ENCODE results near the gene COX4I1. TPM values are rescaled to one million over a fixed set of nuclear protein-coding genes. Genes with fewer than 3 reads are reported as not detected.
"Not testable (repeated sequence)": the region's sequence is repeated elsewhere in the genome, so short reads cannot be mapped to it uniquely, and the experiment has no call there.

COX4I1 gene
- total RNA-seq, 4 donors from 2014 or later, result 379 to 637 (median 462) TPM

DNA sequence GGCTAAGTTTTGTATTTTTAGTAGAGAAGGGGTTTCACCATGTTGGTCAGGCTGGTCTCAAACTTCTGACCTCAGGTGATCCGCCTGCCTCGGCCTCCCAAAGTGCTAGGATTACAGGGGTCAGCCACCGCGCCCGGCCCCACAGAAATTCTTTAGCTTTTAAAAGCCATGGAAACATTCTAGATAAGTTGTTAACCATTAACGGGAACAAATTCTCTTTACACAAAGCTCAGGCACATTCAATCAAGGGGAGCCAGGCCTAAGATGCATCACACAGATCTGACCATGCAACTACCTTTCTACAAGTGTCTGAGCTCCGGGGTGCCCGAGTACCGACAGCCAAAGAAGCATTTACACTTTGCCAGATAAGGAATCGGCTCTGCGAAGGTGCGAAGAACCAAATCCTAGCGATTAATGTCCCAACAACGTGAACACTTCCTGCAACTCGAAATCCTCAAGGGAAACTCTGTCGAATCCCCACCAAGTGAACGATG, 1.2 kb upstream of the COX4I1 start:
- no peak for ATAC-seq (ENCODE audit: low FRiP score)
- no peak for DNase-seq (ENCODE audit: low spot score)
- TF ChIP-seq, protein P1, sequence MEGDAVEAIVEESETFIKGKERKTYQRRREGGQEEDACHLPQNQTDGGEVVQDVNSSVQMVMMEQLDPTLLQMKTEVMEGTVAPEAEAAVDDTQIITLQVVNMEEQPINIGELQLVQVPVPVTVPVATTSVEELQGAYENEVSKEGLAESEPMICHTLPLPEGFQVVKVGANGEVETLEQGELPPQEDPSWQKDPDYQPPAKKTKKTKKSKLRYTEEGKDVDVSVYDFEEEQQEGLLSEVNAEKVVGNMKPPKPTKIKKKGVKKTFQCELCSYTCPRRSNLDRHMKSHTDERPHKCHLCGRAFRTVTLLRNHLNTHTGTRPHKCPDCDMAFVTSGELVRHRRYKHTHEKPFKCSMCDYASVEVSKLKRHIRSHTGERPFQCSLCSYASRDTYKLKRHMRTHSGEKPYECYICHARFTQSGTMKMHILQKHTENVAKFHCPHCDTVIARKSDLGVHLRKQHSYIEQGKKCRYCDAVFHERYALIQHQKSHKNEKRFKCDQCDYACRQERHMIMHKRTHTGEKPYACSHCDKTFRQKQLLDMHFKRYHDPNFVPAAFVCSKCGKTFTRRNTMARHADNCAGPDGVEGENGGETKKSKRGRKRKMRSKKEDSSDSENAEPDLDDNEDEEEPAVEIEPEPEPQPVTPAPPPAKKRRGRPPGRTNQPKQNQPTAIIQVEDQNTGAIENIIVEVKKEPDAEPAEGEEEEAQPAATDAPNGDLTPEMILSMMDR (IDR thresholded peaks at IDR 0.05), result no peak

DNA sequence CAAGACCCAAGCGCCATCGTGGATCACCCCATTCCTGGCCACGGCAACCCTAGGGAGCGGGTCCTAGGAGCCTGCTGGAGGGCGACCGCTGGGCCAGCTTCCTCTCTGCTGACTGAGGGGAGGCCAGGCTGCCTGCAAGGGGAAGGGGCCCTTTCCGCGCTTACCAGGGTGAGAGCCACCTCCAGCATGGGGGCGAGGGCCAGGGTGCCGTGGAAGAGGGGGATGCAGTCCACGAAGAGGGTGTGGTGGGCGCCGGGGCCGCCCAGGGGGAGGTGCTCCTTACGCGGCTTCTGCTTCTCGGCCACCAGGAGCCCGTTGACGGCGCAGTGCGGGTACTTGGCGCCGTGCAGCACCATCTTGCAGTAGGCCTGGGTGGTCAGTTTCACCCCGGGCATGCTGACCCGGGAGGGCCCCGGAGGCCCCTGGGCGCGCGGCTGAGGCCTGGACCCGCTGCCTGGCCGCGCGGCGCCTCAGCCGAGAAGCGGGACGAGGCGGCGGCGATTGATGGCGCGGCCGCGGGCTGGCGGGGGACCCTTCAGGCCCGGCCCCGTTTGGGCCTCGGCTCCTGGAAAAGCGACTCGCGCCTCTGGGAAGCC, 496 bp upstream of the COX4I1 start:
- TF ChIP-seq, protein P1 (IDR thresholded peaks at IDR 0.05), result no peak
- DNase-seq (ENCODE audit: low spot score), result no peak
- ATAC-seq (ENCODE audit: low FRiP score), result peak; percentile 22

DNA sequence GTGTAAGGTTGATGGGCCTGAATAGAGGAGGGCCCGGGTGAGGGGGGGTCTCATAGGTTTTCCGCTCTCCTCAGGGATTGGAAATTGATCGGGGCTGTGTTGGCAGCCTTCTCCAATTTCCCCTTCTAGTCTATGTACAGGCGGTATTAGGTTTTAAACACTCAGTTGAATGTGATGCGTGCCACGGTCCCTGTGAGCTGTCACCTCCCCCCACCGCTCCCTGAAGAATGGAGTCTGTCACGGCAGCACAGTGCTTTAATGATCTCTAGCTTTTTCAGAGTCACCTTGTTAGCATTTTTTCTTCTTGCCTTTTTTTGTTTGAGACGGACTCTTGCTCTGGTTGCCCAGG, 800 bp downstream of the COX4I1 start:
- ATAC-seq (ENCODE audit: low FRiP score) (no peak), DNase-seq (ENCODE audit: low spot score) (no peak)
- TF ChIP-seq, protein P1 (IDR thresholded peaks at IDR 0.05), result no peak

DNA sequence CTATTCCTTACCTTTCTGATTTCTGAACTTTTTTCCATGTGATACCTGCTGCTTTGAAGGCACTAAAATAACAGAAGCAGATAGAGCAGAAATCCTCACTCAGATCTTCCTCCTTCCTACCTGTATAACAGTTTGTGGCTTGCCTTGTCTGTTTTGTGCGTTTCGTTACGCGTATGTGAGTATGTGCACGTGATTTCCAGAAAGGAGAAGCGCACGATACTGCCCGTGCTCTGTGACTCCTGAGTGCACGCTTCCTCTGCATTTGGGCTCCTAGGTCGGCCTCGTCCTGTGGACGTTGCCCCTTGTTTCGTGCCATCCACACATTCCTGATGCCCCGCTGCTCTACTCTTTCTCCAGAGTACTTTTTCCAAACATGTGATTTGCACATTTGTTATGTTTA, 4.1 kb downstream of the COX4I1 start:
- TF ChIP-seq, protein P1 (IDR thresholded peaks at IDR 0.05), result no peak
- no peak for DNase-seq (ENCODE audit: low spot score)
- no peak for ATAC-seq (ENCODE audit: low FRiP score)

DNA sequence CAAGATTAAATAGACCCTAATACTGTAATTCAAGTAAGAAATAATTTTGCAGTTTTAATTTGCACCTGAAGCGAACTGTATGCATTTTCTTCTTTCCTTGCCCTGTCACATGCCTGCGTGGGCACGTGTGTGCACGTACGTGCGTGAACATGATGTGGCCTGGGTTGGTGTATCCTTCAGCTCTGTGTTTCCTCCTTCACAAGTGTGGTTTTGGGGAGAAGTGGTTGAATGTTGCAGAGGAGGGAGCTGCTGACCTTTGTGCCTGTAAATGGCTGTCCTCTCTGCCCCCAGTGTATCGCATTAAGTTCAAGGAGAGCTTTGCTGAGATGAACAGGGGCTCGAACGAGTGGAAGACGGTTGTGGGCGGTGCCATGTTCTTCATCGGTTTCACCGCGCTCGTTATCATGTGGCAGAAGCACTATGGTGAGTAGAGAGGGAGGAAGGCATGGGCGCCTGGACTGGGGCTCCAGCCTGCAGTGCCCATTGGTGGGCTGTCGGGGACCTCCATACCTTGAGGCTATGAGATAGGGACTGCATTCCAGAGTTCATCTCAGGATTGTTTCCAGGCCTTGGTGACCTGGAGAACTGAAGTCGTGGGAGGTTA, 6.0 kb downstream of the COX4I1 start:
- DNase-seq (ENCODE audit: low spot score) (no peak), ATAC-seq (ENCODE audit: low FRiP score) (no peak)
- TF ChIP-seq, protein P1 (IDR thresholded peaks at IDR 0.05), result no peak

DNA sequence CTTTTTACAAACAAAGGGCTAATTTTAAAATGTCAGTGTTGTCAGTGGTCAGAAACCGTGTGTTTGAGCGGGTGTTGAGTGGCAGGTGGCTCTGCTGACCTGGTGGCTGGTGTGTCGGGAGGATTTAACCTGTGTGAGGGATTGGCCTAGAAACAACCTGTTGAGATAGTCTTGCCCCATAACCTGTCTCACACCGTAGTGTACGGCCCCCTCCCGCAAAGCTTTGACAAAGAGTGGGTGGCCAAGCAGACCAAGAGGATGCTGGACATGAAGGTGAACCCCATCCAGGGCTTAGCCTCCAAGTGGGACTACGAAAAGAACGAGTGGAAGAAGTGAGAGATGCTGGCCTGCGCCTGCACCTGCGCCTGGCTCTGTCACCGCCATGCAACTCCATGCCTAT, 7.0 kb downstream of the COX4I1 start:
- ATAC-seq (ENCODE audit: low FRiP score), result no peak
- DNase-seq (ENCODE audit: low spot score), result no peak
- TF ChIP-seq, protein P1 (IDR thresholded peaks at IDR 0.05), result no peak

DNA sequence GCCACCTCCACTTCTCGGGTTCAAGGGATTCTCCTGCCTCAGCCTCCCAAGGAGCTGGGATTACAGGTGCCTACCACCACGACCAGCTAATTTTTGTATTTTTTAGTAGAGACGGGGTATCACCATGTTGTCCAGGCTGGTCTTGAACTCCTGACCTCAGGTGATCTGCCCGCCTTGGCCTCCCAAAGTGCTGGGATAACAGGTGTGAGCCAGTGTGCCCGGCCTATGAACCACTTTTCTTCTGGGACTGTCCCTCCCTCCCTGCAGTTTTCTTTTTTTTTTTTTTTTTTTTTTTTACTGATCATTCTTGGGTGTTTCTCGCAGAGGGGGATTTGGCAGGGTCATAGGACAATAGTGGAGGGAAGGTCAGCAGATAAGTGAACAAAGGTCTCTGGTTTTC, 7.8 kb downstream of the COX4I1 start:
- ATAC-seq (ENCODE audit: low FRiP score); DNase-seq (ENCODE audit: low spot score): not testable (repeated sequence)

DNA sequence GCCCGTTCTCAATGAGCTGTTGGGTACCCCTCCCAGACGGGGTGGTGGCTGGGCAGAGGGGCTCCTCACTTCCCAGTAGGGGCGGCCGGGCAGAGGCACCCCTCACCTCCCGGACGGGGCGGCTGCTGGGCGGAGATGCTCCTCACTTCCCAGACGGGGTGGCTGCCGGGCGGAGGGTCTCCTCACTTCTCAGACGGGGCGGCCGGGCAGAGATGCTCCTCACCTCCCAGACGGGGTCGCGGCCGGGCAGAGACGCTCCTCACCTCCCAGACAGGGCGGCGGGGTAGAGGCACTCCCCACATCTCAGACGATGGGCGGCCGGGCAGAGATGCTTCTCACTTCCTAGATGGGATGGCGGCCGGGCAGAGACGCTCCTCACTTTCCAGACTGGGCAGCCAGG, 8.6 kb downstream of the COX4I1 start:
- not testable (repeated sequence) for DNase-seq (ENCODE audit: low spot score); ATAC-seq (ENCODE audit: low FRiP score)

Measured in omental fat pad (tissue), 4 donors.